ENCODE measurements around the gene RGS6. TPM values are rescaled to one million over a fixed set of nuclear protein-coding genes. Genes with fewer than 3 reads are reported as not detected.
A peak's percentile ranks its signal among the peaks of the same experiment; 100 is the strongest.

The RGS6 gene
- total RNA-seq, 1 donor from 2014 or later, result 4.9 TPM

- DNase-seq (ENCODE audit: low spot score in 2 of 2) (no peak), FAIRE-seq (no peak)
Measured at GRCh38 chr14:72129291-72129690, 197.1 kb downstream of the RGS6 start.

GRCh38 chr14:72141084-72141483, 208.9 kb downstream of the RGS6 start:
- FAIRE-seq, result no peak
- DNase-seq (ENCODE audit: low spot score in 2 of 2), result no peak

- FAIRE-seq (no peak), DNase-seq (ENCODE audit: low spot score in 2 of 2) (no peak)
Measured at GRCh38 chr14:72142328-72142727, 210.1 kb downstream of the RGS6 start.

GRCh38 chr14:72146241-72146640, 214.0 kb downstream of the RGS6 start:
- no peak for DNase-seq (ENCODE audit: low spot score in 2 of 2)
- no peak for FAIRE-seq

- FAIRE-seq (no peak), DNase-seq (ENCODE audit: low spot score in 2 of 2) (no peak)
Measured at GRCh38 chr14:72154645-72155378, 222.6 kb downstream of the RGS6 start.

GRCh38 chr14:72155379-72155993, 223.3 kb downstream of the RGS6 start:
- FAIRE-seq, result no peak
- no peak for DNase-seq (ENCODE audit: low spot score in 2 of 2)

- DNase-seq (ENCODE audit: low spot score in 2 of 2) (no peak), FAIRE-seq (no peak)
Measured at GRCh38 chr14:72164420-72165228, 232.4 kb downstream of the RGS6 start.

- no peak for FAIRE-seq
- DNase-seq (ENCODE audit: low spot score in 2 of 2), result peak in 1 of 2 donors; percentile 6
Measured at GRCh38 chr14:72165229-72165698, 233.0 kb downstream of the RGS6 start.

GRCh38 chr14:72169521-72169920, 237.3 kb downstream of the RGS6 start:
- DNase-seq (ENCODE audit: low spot score in 2 of 2) (no peak), FAIRE-seq (no peak)

- FAIRE-seq (no peak), DNase-seq (ENCODE audit: low spot score in 2 of 2) (no peak)
Measured at GRCh38 chr14:72172049-72172448, 239.8 kb downstream of the RGS6 start.

GRCh38 chr14:72172597-72172996, 240.4 kb downstream of the RGS6 start:
- FAIRE-seq, result no peak
- DNase-seq (ENCODE audit: low spot score in 2 of 2), result no peak

GRCh38 chr14:72173038-72173720, 240.9 kb downstream of the RGS6 start:
- DNase-seq (ENCODE audit: low spot score in 2 of 2), result no peak

GRCh38 chr14:72177251-72177650, 245.0 kb downstream of the RGS6 start:
- FAIRE-seq (no peak), DNase-seq (ENCODE audit: low spot score in 2 of 2) (no peak)

More at GRCh38 chr14:72173038-72173720, 240.9 kb downstream of the RGS6 start:
- no peak for FAIRE-seq

GRCh38 chr14:72178517-72178916, 246.3 kb downstream of the RGS6 start:
- FAIRE-seq (no peak), DNase-seq (ENCODE audit: low spot score in 2 of 2) (no peak)

- no peak for DNase-seq (ENCODE audit: low spot score in 2 of 2)
Measured at GRCh38 chr14:72182708-72183432, 250.6 kb downstream of the RGS6 start.

GRCh38 chr14:72183631-72184030, 251.4 kb downstream of the RGS6 start:
- FAIRE-seq, result no peak
- DNase-seq (ENCODE audit: low spot score in 2 of 2), result no peak

More at GRCh38 chr14:72182708-72183432, 250.6 kb downstream of the RGS6 start:
- no peak for FAIRE-seq

- no peak for FAIRE-seq
- peak in 1 of 2 donors; percentile 11 for DNase-seq (ENCODE audit: low spot score in 2 of 2)
Measured at GRCh38 chr14:72186523-72186922, 254.3 kb downstream of the RGS6 start.

- no peak for FAIRE-seq
- DNase-seq (ENCODE audit: low spot score in 2 of 2), result no peak
Measured at GRCh38 chr14:72196237-72197015, 264.2 kb downstream of the RGS6 start.

- no peak for FAIRE-seq
- DNase-seq (ENCODE audit: low spot score in 2 of 2), result no peak
Measured at GRCh38 chr14:72201645-72202044, 269.4 kb downstream of the RGS6 start.
